ENCODE data around the gene TSHZ3. TPM values are rescaled to one million over a fixed set of nuclear protein-coding genes. Genes with fewer than 3 reads are reported as not detected.

The TSHZ3 gene
- total RNA-seq, 1 experiment from 2014 or later: 14.8 TPM

DNA sequence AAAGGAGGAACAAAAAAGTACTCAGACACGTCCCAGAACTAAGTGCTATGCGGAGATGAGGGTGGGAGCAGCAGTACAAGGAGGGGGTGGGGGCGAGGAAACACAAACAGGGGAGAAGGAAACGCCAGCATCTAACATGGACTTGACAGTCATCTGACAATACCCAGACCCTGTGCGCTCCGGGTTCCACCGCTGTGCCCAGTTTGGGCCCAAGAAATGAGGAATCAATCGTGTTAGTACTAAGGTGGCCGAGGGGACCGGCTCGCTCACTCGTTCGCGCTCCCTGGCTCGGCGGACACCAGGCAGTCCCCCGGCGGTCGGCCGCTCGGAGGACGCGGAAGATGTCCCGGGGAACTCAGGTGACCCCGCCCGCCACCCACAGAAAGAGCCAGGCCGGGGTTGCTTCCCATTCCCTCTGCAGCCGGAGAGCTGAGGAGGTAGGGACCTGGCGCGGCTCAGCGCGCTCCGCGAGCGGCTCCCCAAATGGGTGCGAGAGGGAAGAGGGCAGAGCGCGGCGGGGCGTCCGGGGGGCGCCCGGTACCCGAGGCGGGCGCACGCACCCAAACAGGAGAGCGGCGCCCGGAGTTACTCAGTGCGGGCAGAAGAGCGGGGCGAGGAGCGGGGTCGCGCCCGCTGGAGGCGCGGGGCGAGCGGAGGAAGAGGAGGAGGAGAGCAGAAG, 616 bp downstream of the TSHZ3 start:
- DNase-seq (ENCODE audit: low spot score): peak; percentile 28
- POLR2A ChIA-PET (ENCODE audit: low non-redundant PET): interaction anchor here (0.7 kb wide), 1 partner anchor 9 kb away, joined by 3 read pairs; no protein-coding TSS in a partner anchor

DNA sequence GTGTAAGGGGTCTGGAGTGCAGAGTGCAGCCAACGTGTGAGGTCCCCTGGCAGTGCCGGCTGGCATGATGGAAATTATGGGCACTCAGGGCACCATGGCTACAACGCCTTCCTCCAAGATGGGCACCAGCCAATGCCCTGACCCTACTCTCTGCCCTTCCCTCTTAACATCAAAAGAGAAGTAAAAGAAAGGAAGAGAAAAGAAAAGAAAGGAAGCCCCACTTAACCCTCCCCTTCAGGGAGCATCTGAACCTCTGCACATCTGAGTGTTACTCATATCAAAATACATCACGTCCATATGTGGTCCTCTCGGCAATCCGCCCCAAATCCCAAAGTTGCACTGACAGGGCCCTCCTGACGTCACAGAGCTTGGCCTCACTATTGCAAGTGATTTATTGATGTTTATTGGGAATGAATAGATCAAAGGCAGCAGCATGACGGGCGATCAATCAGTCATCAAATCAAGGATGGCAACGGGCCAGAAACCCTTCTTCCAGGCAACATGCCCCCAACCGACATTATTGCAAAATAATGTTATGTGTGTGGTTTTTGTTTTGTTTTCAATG, 1.3 kb downstream of the TSHZ3 start:
- Histone ChIP-seq H3K4me3 (ENCODE audit: low read depth, low read length, poor library complexity, severe bottlenecking) (peak overlapping the region; percentile 90), H3K27me3 (replicated peaks; ENCODE audit: insufficient read depth, low read depth, low read length, poor library complexity) (no peaks in the 10 kb centered on the region), H3K36me3 (ENCODE audit: insufficient read depth, low read length, poor library complexity, severe bottlenecking) (no peaks in the 10 kb centered on the region), H3K9me3 (ENCODE audit: low read depth, low read length, poor library complexity, severe bottlenecking) (no peaks in the 10 kb centered on the region), H3K27ac (ENCODE audit: low read depth, low read length, poor library complexity, severe bottlenecking) (no peak overlapping the region), H3K4me1 (ENCODE audit: insufficient read depth, low read length, poor library complexity, severe bottlenecking) (peaks cover 32% of the 10 kb centered on the region)
- no peak for TF ChIP-seq EZH2 (IDR thresholded peaks at IDR 0.05; ENCODE audit: borderline replicate concordance, low read depth, low read length, poor library complexity, severe bottlenecking)
- TF ChIP-seq, protein P1, sequence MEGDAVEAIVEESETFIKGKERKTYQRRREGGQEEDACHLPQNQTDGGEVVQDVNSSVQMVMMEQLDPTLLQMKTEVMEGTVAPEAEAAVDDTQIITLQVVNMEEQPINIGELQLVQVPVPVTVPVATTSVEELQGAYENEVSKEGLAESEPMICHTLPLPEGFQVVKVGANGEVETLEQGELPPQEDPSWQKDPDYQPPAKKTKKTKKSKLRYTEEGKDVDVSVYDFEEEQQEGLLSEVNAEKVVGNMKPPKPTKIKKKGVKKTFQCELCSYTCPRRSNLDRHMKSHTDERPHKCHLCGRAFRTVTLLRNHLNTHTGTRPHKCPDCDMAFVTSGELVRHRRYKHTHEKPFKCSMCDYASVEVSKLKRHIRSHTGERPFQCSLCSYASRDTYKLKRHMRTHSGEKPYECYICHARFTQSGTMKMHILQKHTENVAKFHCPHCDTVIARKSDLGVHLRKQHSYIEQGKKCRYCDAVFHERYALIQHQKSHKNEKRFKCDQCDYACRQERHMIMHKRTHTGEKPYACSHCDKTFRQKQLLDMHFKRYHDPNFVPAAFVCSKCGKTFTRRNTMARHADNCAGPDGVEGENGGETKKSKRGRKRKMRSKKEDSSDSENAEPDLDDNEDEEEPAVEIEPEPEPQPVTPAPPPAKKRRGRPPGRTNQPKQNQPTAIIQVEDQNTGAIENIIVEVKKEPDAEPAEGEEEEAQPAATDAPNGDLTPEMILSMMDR (conservative IDR thresholded peaks at IDR 0.05; ENCODE audit: low read depth, low read length): no peak
- ChIA-PET POLR2A (ENCODE audit: low non-redundant PET) (interaction anchor here (0.7 kb wide), 1 partner anchor 9 kb away, joined by 3 read pairs; no protein-coding TSS in a partner anchor), CTCF (no interaction called here)
- BruUV-seq (replicated peaks): TSS peak; percentile 36
- DNase-seq (ENCODE audit: low spot score): no peak
- intact Hi-C loops (cut with micrococcal nuclease; ENCODE audit: unreplicated experiment): loop anchor here (10.0 kb wide), 3 partner anchors 283 to 653 kb away; no protein-coding TSS in a partner anchor

More for the DNA sequence above, 616 bp downstream of the TSHZ3 start:
- CTCF ChIA-PET: no interaction called here
- Histone ChIP-seq H3K9me3 (ENCODE audit: low read depth, low read length, poor library complexity, severe bottlenecking) (no peaks in the 10 kb centered on the region), H3K4me3 (ENCODE audit: low read depth, low read length, poor library complexity, severe bottlenecking) (peak overlapping the region; percentile 90), H3K4me1 (ENCODE audit: insufficient read depth, low read length, poor library complexity, severe bottlenecking) (peaks cover 29% of the 10 kb centered on the region), H3K36me3 (ENCODE audit: insufficient read depth, low read length, poor library complexity, severe bottlenecking) (no peaks in the 10 kb centered on the region), H3K27ac (ENCODE audit: low read depth, low read length, poor library complexity, severe bottlenecking) (peak overlapping the region; percentile 53), H3K27me3 (replicated peaks; ENCODE audit: insufficient read depth, low read depth, low read length, poor library complexity) (no peaks in the 10 kb centered on the region)
- TF ChIP-seq, protein P1 (conservative IDR thresholded peaks at IDR 0.05; ENCODE audit: low read depth, low read length): no peak
- no peak for TF ChIP-seq EZH2 (IDR thresholded peaks at IDR 0.05; ENCODE audit: borderline replicate concordance, low read depth, low read length, poor library complexity, severe bottlenecking)
- no TSS peak for BruUV-seq (replicated peaks)
- intact Hi-C loops (cut with micrococcal nuclease; ENCODE audit: unreplicated experiment): loop anchor here (10.0 kb wide), 3 partner anchors 284 to 654 kb away; no protein-coding TSS in a partner anchor

DNA sequence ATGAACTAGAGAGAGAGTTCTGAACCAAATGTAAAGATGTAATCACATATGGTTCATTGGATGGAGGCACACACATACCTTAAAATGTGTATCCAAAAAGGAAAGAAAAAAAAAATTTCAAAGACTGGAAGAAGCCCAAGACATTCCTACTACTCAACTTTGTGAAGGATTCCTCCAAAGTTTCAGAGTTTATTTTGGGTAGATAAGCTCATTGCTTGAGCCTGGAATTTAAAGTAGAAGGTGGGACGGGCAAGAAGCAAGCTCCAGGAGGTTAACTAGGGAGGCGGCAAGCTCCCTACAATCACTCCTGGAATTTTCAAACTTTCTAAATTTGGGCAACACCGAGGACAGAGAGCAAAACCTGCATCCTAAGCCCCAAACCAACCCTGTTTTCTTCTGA, 1.9 kb downstream of the TSHZ3 start:
- no TSS peak for BruUV-seq (replicated peaks)
- H3K4me1 ChIP-seq (ENCODE audit: insufficient read depth, low read length, poor library complexity, severe bottlenecking): peaks cover 36% of the 10 kb centered on the region
- intact Hi-C loops (cut with micrococcal nuclease; ENCODE audit: unreplicated experiment): loop anchor here (10.0 kb wide), 3 partner anchors 283 to 653 kb away; no protein-coding TSS in a partner anchor
- H3K9me3 ChIP-seq (ENCODE audit: low read depth, low read length, poor library complexity, severe bottlenecking): no peaks in the 10 kb centered on the region
- no peak for TF ChIP-seq EZH2 (IDR thresholded peaks at IDR 0.05; ENCODE audit: borderline replicate concordance, low read depth, low read length, poor library complexity, severe bottlenecking)
- TF ChIP-seq, protein P1 (conservative IDR thresholded peaks at IDR 0.05; ENCODE audit: low read depth, low read length): no peak
- DNase-seq (ENCODE audit: low spot score): no peak
- no peak overlapping the region for H3K27ac ChIP-seq (ENCODE audit: low read depth, low read length, poor library complexity, severe bottlenecking)
- H3K4me3 ChIP-seq (ENCODE audit: low read depth, low read length, poor library complexity, severe bottlenecking): peak overlapping the region; percentile 90
- CTCF ChIA-PET: no interaction called here
- H3K27me3 ChIP-seq (replicated peaks; ENCODE audit: insufficient read depth, low read depth, low read length, poor library complexity): no peaks in the 10 kb centered on the region
- POLR2A ChIA-PET (ENCODE audit: low non-redundant PET): no interaction called here
- no peaks in the 10 kb centered on the region for H3K36me3 ChIP-seq (ENCODE audit: insufficient read depth, low read length, poor library complexity, severe bottlenecking)
